K562 (cell line): ENCODE measurements around the gene DDX5. TPM values are rescaled to one million over a fixed set of nuclear protein-coding genes. Genes with fewer than 3 reads are reported as not detected.

Experiments
- ATF3 ChIP-seq, 2 experiments: fragments of 450-650 bp in 1 of 2; sonication (generic) in 1 of 2; formaldehyde crosslinking in 1 of 2; IDR thresholded peaks in 1 of 2; conservative IDR thresholded peaks in 1 of 2; 2 replicates each; pipeline versions ENCODE4 v1.6.1 to v1.8.1; 2016 to 2023; ENCODE audit warnings: mild to moderate bottlenecking in 2 of 2, moderate library complexity in 2 of 2, inconsistent platforms in 1 of 2, missing genetic modification reagents in 1 of 2
- CBX2 ChIP-seq: fragments of 200-600 bp; sonication (generic); IDR thresholded peaks from one replicate; pipeline ENCODE4 v1.6.1; 2012; ENCODE audit warnings: mild to moderate bottlenecking, low read length, inconsistent platforms; ENCODE audit not compliant: insufficient read depth, poor library complexity, severe bottlenecking
- CBX5 ChIP-seq: IDR thresholded peaks from 2 replicates; pipeline ENCODE4 v1.6.1; 2014; ENCODE audit warnings: low read depth, borderline replicate concordance
- CEBPG ChIP-seq, 3 experiments: fragments of 200-800 bp in 1 of 3; sonication (Bioruptor generic) in 1 of 3; sonication (generic) in 1 of 3; formaldehyde crosslinking in 1 of 3; IDR thresholded peaks in 2 of 3; conservative IDR thresholded peaks in 1 of 3; 2 replicates each; pipeline versions ENCODE4 v1.6.1 to v1.8.0; 2016 to 2022; ENCODE audit warnings: missing compliant biosample characterization in 2 of 3, missing genetic modification characterization in 2 of 3, mild to moderate bottlenecking in 1 of 3, missing genetic modification reagents in 1 of 3
- CREB3L1 ChIP-seq: fragments of 450-650 bp; IDR thresholded peaks from 2 replicates; pipeline ENCODE4 v1.6.1; 2014; ENCODE audit warnings: low read depth, mild to moderate bottlenecking, moderate library complexity, borderline replicate concordance
- E2F6 ChIP-seq, 2 experiments: IDR thresholded peaks; 2 replicates each; pipeline ENCODE4 v1.6.1; 2011; ENCODE audit warnings: borderline replicate concordance in 1 of 2, control low read depth in 1 of 2, low read depth in 1 of 2, low read length in 1 of 2, mild to moderate bottlenecking in 1 of 2, mixed read lengths in 1 of 2, moderate library complexity in 1 of 2; ENCODE audit not compliant: insufficient read depth in 1 of 2, insufficient read length in 1 of 2, poor library complexity in 1 of 2, severe bottlenecking in 1 of 2; ENCODE audit errors: extremely low read depth in 1 of 2
- FOXJ2 ChIP-seq: fragments of 200-800 bp; sonication (Bioruptor generic); IDR thresholded peaks from 2 replicates; pipeline ENCODE4 v1.6.1; 2016; ENCODE audit warnings: missing genetic modification characterization, missing compliant biosample characterization
- FOXJ3 ChIP-seq: sonication (generic); formaldehyde crosslinking; IDR thresholded peaks from 2 replicates; pipeline ENCODE4 v1.4.0; 2020; ENCODE audit warnings: mild to moderate bottlenecking, missing genetic modification reagents
- FOXO4 ChIP-seq: fragments of 450-650 bp; formaldehyde crosslinking; IDR thresholded peaks from 2 replicates; pipeline ENCODE4 v1.4.0; 2020; ENCODE audit warnings: mild to moderate bottlenecking, moderate library complexity
- HSF4 ChIP-seq: fragments of 250-450 bp; sonication (Bioruptor Pico); IDR thresholded peaks from 2 replicates; pipeline ENCODE4 v2.1.2; 2022; ENCODE audit warnings: mild to moderate bottlenecking, moderate library complexity, borderline replicate concordance
- MLLT1 ChIP-seq, 2 experiments: fragments of 450-650 bp; IDR thresholded peaks; 2 replicates each; pipeline ENCODE4 v1.6.1; 2016
- NCOA6 ChIP-seq: fragments of 450-650 bp; IDR thresholded peaks from 2 replicates; pipeline ENCODE4 v1.6.1; 2017; ENCODE audit warnings: mild to moderate bottlenecking
- ZBTB2 ChIP-seq: fragments of 450-650 bp; IDR thresholded peaks from 2 replicates; pipeline ENCODE4 v1.6.1; 2016; ENCODE audit warnings: antibody characterized with exemption
- ZKSCAN3 ChIP-seq: fragments of 250-450 bp; sonication (Bioruptor Pico); IDR thresholded peaks from 2 replicates; pipeline ENCODE4 v1.4.0; 2020
- ZNF561 ChIP-seq: fragments of 450-650 bp; formaldehyde crosslinking; conservative IDR thresholded peaks from 2 replicates; pipeline ENCODE4 v1.4.0; 2020; ENCODE audit warnings: mild to moderate bottlenecking, moderate library complexity
- ZNF695 ChIP-seq: fragments of 450-650 bp; formaldehyde crosslinking; IDR thresholded peaks from 2 replicates; pipeline ENCODE4 v1.4.0; 2020; ENCODE audit warnings: mild to moderate bottlenecking, moderate library complexity
- polyA plus RNA-seq, 8 experiments: library from polyadenylated mRNA; depleted of rRNA in 4 of 8; stranded (reverse) in 5 of 8; unstranded in 3 of 8; fragments of >200 nt; fragmentation: Nextera tagmentation in 2 of 8; fragmentation: Illumina TruSeq in 1 of 8; extraction: Ambion mirVana in 2 of 8; extraction: Trizol in 1 of 8; gene quantifications; 2 replicates each; pipeline versions ENCODE4 v1.2.1 to v1.2.3, GENCODE V29; 2011 to 2014; ENCODE audit warnings: inconsistent platforms in 1 of 8, missing spikeins in 1 of 8
- total RNA-seq, 7 experiments: library from RNA; depleted of rRNA in 6 of 7; stranded (reverse); fragments of >200 nt in 6 of 7; fragmentation: Illumina TruSeq in 2 of 7; extraction: Trizol in 2 of 7; gene quantifications; 2 replicates each; pipeline versions ENCODE4 v1.2.1 to v1.2.3, GENCODE V29; 2011 to 2021; ENCODE audit warnings: low replicate concordance in 1 of 7

Gene DDX5
- total and polyA plus RNA-seq, 9 of the 15 experiments (the other 6 are each of a cell fraction or from before 2014, with no cell fraction given): 306 to 1,639 (median 604) TPM

GRCh38 chr17:64506576-64507412 lies 705 bp upstream of the DDX5 start, which contains the start of gene CEP95 (continued):
- TF ChIP-seq CREB3L1 (peak; percentile 82), NCOA6 (peak; percentile 47; the same call in 1 of the 2 replicates), ZNF561 (CRISPR knock-in tag) (no peak), ZBTB2 (peak; percentile 54; the same call in 1 of the 2 replicates), ZKSCAN3 (CRISPR knock-in tag) (no peak), CBX2 (no peak), MLLT1 (IDR thresholded peaks at IDR 0.05) (peak in 1 of 2 experiments; percentile 96; a peak in 3 of 4 replicates), FOXO4 (CRISPR knock-in tag) (no peak), CEBPG (CRISPR knock-in tag; IDR thresholded peaks at IDR 0.05) (no peak), CEBPG (tag; conservative IDR thresholded peaks at IDR 0.05 in 1 of 2, IDR thresholded peaks at IDR 0.05 in 1 of 2) (peak in 1 of 2 experiments; percentile 6; a peak in 2 of 4 replicates), HSF4 (CRISPR knock-in tag) (no peak), ZNF695 (CRISPR knock-in tag) (no peak), E2F6 (IDR thresholded peaks at IDR 0.05; ENCODE audit: borderline replicate concordance in 1 of 2, extremely low read depth in 1 of 2, insufficient read depth in 1 of 2, insufficient read length in 1 of 2, low read depth in 1 of 2, low read length in 1 of 2, poor library complexity in 1 of 2, severe bottlenecking in 1 of 2) (peak; percentile 86 to 88), FOXJ2 (tag) (no peak), CBX5 (no peak), ATF3 (IDR thresholded peaks at IDR 0.05) (0 out of 2 replicates have a peak, but pooled peaks have one; percentile 26), ATF3 (CRISPR knock-in tag; conservative IDR thresholded peaks at IDR 0.05) (no peak), FOXJ3 (CRISPR knock-in tag) (no peak)
